GM21717 (cell line): ENCODE results near the gene FAM240A.

Experiments
- ATAC-seq: cut with Tn5 transposase; IDR thresholded peaks from one replicate; pipeline ENCODE4 v1.9.1; 2021; ENCODE audit warnings: mild to moderate bottlenecking, moderate library complexity; ENCODE audit not compliant: unreplicated experiment

The FAM240A gene

DNA sequence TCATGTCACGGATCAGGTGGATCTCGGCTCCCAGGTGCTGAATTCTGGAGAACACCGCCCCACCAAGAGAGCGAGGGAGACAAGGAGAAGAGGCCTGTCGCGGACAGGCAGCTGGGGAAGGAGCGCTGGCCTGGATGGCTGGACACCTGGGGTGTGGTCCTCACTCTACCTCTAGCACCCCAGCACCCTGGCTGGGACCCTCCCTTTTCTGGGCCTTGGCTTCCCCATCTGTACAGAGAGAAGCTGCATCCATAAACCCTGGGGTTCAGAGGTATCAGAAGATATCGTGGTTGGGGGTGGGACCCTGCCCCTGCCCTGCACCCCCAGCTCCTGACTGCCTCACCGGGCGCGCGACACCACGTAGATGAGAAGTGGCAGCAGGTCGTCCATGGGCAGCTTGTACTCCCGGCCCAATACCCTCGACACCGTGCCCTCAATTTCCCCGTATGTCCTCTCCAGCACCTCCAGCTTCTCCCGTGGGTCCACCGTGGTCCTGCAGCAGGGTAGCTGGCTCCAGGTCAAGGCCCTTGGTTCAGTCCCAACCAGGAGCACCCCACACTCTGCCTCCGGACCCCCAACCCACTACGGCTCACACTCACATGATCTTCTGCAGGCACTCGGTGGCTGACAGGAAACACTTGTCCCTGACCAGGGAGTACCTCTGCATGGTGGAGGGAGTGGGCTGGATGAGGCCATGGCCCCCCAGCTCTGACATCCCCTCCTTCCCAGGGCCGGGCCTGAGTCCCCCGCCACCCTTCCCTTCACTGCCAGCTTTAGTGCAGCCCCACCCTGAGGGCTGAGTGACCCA is 59.4 kb downstream of the FAM240A start:
- ATAC-seq = no peak

DNA sequence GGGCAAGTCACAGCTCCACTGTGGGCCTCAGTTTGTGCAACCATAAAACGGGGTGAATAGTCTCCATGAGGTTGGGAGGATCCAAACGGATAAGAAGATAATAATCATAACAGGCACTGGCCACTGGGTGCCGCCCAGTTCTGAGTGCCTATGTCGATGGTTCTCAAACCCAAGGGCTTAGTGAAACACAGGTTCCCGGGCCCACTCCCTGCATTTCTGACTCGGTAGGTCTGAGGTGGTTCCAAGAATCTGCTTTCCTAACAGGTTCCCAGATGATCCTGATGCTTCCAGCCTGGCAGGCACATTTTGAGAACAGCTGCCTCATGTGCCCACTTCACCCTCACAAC is 60.0 kb downstream of the FAM240A start:
- no peak for ATAC-seq

DNA sequence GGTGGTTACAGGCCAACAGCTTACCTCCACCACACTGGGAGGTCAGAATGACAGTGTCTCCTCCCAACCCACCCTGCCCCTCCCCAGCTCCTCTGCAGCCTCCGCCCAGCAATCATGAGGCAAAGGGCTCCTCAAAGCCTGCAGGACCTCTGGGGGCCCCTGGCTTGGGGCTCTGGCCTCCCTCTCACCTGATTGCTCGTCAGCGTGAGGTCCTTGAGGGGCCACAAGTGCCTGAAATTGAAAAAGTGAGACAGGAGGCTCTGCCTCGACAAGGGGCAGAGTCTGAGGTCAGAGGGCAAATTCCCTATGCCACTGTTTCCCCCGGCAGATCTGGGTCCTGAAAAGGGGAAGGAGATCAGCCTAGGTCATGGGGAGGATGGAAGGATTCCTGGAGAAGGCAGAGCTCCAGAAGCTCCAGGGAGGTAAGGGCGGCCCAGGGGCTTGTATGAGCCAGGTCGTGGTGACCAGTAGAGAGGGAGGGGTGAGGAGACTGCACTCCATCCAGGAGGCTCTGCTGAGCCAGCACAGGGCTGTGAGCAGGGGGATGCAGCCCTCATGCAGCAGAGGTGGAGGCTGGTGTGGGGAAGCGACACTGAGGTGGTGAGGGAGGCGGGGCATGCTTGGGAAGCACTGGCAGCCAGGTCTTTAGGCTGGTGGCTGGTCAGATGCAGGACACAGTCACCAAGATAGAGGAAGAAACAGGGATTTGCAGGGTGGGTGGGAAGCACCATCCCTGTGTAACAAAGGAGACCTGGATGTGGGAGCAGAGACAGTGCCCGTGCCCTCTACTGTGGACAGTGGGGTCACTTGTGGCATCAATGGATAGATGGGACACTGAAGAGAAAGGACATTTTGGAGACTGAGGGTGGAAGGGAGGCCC is 61.1 kb downstream of the FAM240A start:
- no peak for ATAC-seq

DNA sequence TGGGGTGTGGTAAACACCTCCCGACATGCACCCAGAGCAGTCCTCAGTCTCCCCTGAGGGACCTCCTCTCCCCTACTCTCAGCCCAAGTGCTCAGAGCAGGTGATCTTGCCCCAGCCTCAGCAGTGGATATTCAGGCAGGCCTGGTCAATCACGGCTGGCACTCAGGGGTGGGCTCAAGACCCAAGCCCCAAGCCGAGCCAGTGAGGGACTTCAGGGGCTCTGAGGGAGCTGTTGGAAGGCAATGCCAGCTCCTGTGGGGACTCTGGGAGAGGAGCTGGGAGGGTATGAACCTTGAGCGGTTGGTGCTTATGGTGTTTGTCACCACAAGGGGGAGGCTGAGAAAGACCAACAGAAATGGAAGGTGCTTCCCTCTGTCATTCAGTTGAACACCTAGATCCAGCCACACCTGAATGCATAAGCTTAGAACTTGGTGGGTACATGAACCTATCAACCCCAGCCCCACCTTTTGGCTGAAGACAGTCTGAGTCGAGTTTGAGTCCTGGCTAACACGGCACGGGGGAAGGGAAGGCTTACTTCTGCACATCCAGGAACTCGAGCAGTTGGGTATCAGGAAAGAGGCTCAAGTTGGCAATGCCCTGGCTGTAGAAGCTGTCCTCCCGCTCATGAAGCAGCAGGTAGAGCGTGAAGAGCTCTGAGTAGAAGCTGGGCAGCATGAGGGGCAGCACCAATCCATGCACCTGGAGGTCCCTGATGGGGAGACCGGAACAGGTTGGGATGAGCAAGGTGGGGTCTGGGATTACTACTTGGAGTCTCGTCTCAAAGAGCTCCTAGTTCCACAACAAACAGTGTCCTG is 61.9 kb downstream of the FAM240A start:
- ATAC-seq = no peak

DNA sequence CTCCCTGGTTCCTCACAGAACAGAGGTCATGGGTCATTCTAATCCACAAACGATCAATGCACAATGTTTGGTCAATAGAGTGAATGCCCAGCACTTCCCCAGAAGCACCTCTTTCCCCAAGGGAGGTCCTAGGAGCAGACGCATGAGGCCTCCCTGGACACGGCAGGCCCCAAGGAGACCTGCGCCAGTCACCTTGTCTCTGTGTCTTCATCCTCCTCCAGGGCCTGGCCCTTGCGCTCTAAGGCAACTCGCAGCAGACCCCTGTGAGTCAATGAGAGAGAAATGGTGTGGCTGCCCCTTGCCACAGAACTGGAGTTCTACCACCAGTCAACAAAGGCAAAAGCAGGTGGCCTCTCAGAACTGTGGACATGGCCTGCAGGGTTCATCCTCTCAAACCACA is 63.1 kb downstream of the FAM240A start:
- no peak for ATAC-seq
